ENCODE data around the gene TFB1M.

TFB1M gene

GRCh38 chr6:155290491-155290890, 23.8 kb downstream of the TFB1M start:
- peaks cover 2% of the 10 kb centered on the region for H3K36me3 ChIP-seq (ENCODE audit: control insufficient read depth, insufficient read depth, low read length)
- H3K9me3 ChIP-seq (ENCODE audit: control insufficient read depth, insufficient read depth, low read length), result no peaks in the 10 kb centered on the region
- no peak overlapping the region for H3K4me3 ChIP-seq (ENCODE audit: low read depth, low read length)
- no peaks in the 10 kb centered on the region for H3K27me3 ChIP-seq (ENCODE audit: control insufficient read depth, insufficient read depth, low read length)
- no peak overlapping the region for H3K9ac ChIP-seq (ENCODE audit: low read depth, low read length)
- H3K4me1 ChIP-seq (ENCODE audit: control insufficient read depth, insufficient read depth, low read length), result no peaks in the 10 kb centered on the region

- no peak overlapping the region for H3K9ac ChIP-seq (ENCODE audit: low read depth, low read length)
- H3K27me3 ChIP-seq (ENCODE audit: control insufficient read depth, insufficient read depth, low read length), result no peaks in the 10 kb centered on the region
- no peaks in the 10 kb centered on the region for H3K9me3 ChIP-seq (ENCODE audit: control insufficient read depth, insufficient read depth, low read length)
- no peak overlapping the region for H3K4me3 ChIP-seq (ENCODE audit: low read depth, low read length)
- peaks cover 2% of the 10 kb centered on the region for H3K36me3 ChIP-seq (ENCODE audit: control insufficient read depth, insufficient read depth, low read length)
- H3K4me1 ChIP-seq (ENCODE audit: control insufficient read depth, insufficient read depth, low read length), result no peaks in the 10 kb centered on the region
Measured at GRCh38 chr6:155287762-155288161, 26.5 kb downstream of the TFB1M start.

GRCh38 chr6:155284775-155285174, 29.5 kb downstream of the TFB1M start:
- Histone ChIP-seq H3K9ac (ENCODE audit: low read depth, low read length) (no peak overlapping the region), H3K9me3 (ENCODE audit: control insufficient read depth, insufficient read depth, low read length) (no peaks in the 10 kb centered on the region), H3K4me3 (ENCODE audit: low read depth, low read length) (no peak overlapping the region), H3K36me3 (ENCODE audit: control insufficient read depth, insufficient read depth, low read length) (no peaks in the 10 kb centered on the region), H3K27me3 (ENCODE audit: control insufficient read depth, insufficient read depth, low read length) (no peaks in the 10 kb centered on the region), H3K4me1 (ENCODE audit: control insufficient read depth, insufficient read depth, low read length) (no peaks in the 10 kb centered on the region)

GRCh38 chr6:155278319-155279049, 35.8 kb downstream of the TFB1M start:
- no peaks in the 10 kb centered on the region for H3K27me3 ChIP-seq (ENCODE audit: control insufficient read depth, insufficient read depth, low read length)
- no peak overlapping the region for H3K9ac ChIP-seq (ENCODE audit: low read depth, low read length)
- no peaks in the 10 kb centered on the region for H3K36me3 ChIP-seq (ENCODE audit: control insufficient read depth, insufficient read depth, low read length)
- no peaks in the 10 kb centered on the region for H3K9me3 ChIP-seq (ENCODE audit: control insufficient read depth, insufficient read depth, low read length)
- no peak overlapping the region for H3K4me3 ChIP-seq (ENCODE audit: low read depth, low read length)
- H3K4me1 ChIP-seq (ENCODE audit: control insufficient read depth, insufficient read depth, low read length), result peaks cover 11% of the 10 kb centered on the region

- peaks cover 17% of the 10 kb centered on the region for H3K4me1 ChIP-seq (ENCODE audit: control insufficient read depth, insufficient read depth, low read length)
- H3K9me3 ChIP-seq (ENCODE audit: control insufficient read depth, insufficient read depth, low read length), result no peaks in the 10 kb centered on the region
- H3K27me3 ChIP-seq (ENCODE audit: control insufficient read depth, insufficient read depth, low read length), result no peaks in the 10 kb centered on the region
- no peaks in the 10 kb centered on the region for H3K36me3 ChIP-seq (ENCODE audit: control insufficient read depth, insufficient read depth, low read length)
- no peak overlapping the region for H3K9ac ChIP-seq (ENCODE audit: low read depth, low read length)
- no peak overlapping the region for H3K4me3 ChIP-seq (ENCODE audit: low read depth, low read length)
Measured at GRCh38 chr6:155276638-155277037, 37.6 kb downstream of the TFB1M start.

- H3K27me3 ChIP-seq (ENCODE audit: control insufficient read depth, insufficient read depth, low read length), result no peaks in the 10 kb centered on the region
- no peak overlapping the region for H3K9ac ChIP-seq (ENCODE audit: low read depth, low read length)
- no peaks in the 10 kb centered on the region for H3K9me3 ChIP-seq (ENCODE audit: control insufficient read depth, insufficient read depth, low read length)
- H3K4me3 ChIP-seq (ENCODE audit: low read depth, low read length), result no peak overlapping the region
- no peaks in the 10 kb centered on the region for H3K36me3 ChIP-seq (ENCODE audit: control insufficient read depth, insufficient read depth, low read length)
- peaks cover 17% of the 10 kb centered on the region for H3K4me1 ChIP-seq (ENCODE audit: control insufficient read depth, insufficient read depth, low read length)
Measured at GRCh38 chr6:155275808-155276480, 38.3 kb downstream of the TFB1M start.

- Histone ChIP-seq H3K27me3 (ENCODE audit: control insufficient read depth, insufficient read depth, low read length) (no peaks in the 10 kb centered on the region), H3K9ac (ENCODE audit: low read depth, low read length) (no peak overlapping the region), H3K4me1 (ENCODE audit: control insufficient read depth, insufficient read depth, low read length) (peaks cover 17% of the 10 kb centered on the region), H3K4me3 (ENCODE audit: low read depth, low read length) (no peak overlapping the region), H3K36me3 (ENCODE audit: control insufficient read depth, insufficient read depth, low read length) (no peaks in the 10 kb centered on the region), H3K9me3 (ENCODE audit: control insufficient read depth, insufficient read depth, low read length) (no peaks in the 10 kb centered on the region)
Measured at GRCh38 chr6:155274533-155274932, 39.8 kb downstream of the TFB1M start.

GRCh38 chr6:155274106-155274505, 40.2 kb downstream of the TFB1M start:
- H3K9ac ChIP-seq (ENCODE audit: low read depth, low read length), result no peak overlapping the region
- H3K4me3 ChIP-seq (ENCODE audit: low read depth, low read length), result no peak overlapping the region
- no peaks in the 10 kb centered on the region for H3K36me3 ChIP-seq (ENCODE audit: control insufficient read depth, insufficient read depth, low read length)
- peaks cover 17% of the 10 kb centered on the region for H3K4me1 ChIP-seq (ENCODE audit: control insufficient read depth, insufficient read depth, low read length)
- H3K27me3 ChIP-seq (ENCODE audit: control insufficient read depth, insufficient read depth, low read length), result no peaks in the 10 kb centered on the region
- no peaks in the 10 kb centered on the region for H3K9me3 ChIP-seq (ENCODE audit: control insufficient read depth, insufficient read depth, low read length)

GRCh38 chr6:155273431-155273830, 40.9 kb downstream of the TFB1M start:
- no peak overlapping the region for H3K9ac ChIP-seq (ENCODE audit: low read depth, low read length)
- H3K36me3 ChIP-seq (ENCODE audit: control insufficient read depth, insufficient read depth, low read length), result no peaks in the 10 kb centered on the region
- H3K4me1 ChIP-seq (ENCODE audit: control insufficient read depth, insufficient read depth, low read length), result peaks cover 17% of the 10 kb centered on the region
- no peak overlapping the region for H3K4me3 ChIP-seq (ENCODE audit: low read depth, low read length)
- H3K27me3 ChIP-seq (ENCODE audit: control insufficient read depth, insufficient read depth, low read length), result no peaks in the 10 kb centered on the region
- H3K9me3 ChIP-seq (ENCODE audit: control insufficient read depth, insufficient read depth, low read length), result no peaks in the 10 kb centered on the region

- Histone ChIP-seq H3K36me3 (ENCODE audit: control insufficient read depth, insufficient read depth, low read length) (peaks cover under 1% of the 10 kb centered on the region), H3K9me3 (ENCODE audit: control insufficient read depth, insufficient read depth, low read length) (no peaks in the 10 kb centered on the region), H3K4me3 (ENCODE audit: low read depth, low read length) (no peak overlapping the region), H3K9ac (ENCODE audit: low read depth, low read length) (no peak overlapping the region), H3K27me3 (ENCODE audit: control insufficient read depth, insufficient read depth, low read length) (no peaks in the 10 kb centered on the region), H3K4me1 (ENCODE audit: control insufficient read depth, insufficient read depth, low read length) (peaks cover 24% of the 10 kb centered on the region)
Measured at GRCh38 chr6:155272353-155273232, 41.7 kb downstream of the TFB1M start.

GRCh38 chr6:155271145-155271544, 43.1 kb downstream of the TFB1M start:
- H3K9me3 ChIP-seq (ENCODE audit: control insufficient read depth, insufficient read depth, low read length), result no peaks in the 10 kb centered on the region
- H3K9ac ChIP-seq (ENCODE audit: low read depth, low read length), result no peak overlapping the region
- H3K4me1 ChIP-seq (ENCODE audit: control insufficient read depth, insufficient read depth, low read length), result peaks cover 26% of the 10 kb centered on the region
- H3K27me3 ChIP-seq (ENCODE audit: control insufficient read depth, insufficient read depth, low read length), result no peaks in the 10 kb centered on the region
- H3K4me3 ChIP-seq (ENCODE audit: low read depth, low read length), result no peak overlapping the region
- peaks cover 3% of the 10 kb centered on the region for H3K36me3 ChIP-seq (ENCODE audit: control insufficient read depth, insufficient read depth, low read length)
